Colon (tissue), 2 donors: ENCODE data around the gene MSI2.
"Not testable (repeated sequence)": the region's sequence is repeated elsewhere in the genome, so short reads cannot be mapped to it uniquely, and the experiment has no call there.

Experiments
- FAIRE-seq: peaks from 2 replicates; lab custom pipeline; 2012; peaks lifted over from hg19 to GRCh38; lab: Jason Lieb, UNC
- donor health status: control.
- donor health status: control.

The MSI2 gene

DNA sequence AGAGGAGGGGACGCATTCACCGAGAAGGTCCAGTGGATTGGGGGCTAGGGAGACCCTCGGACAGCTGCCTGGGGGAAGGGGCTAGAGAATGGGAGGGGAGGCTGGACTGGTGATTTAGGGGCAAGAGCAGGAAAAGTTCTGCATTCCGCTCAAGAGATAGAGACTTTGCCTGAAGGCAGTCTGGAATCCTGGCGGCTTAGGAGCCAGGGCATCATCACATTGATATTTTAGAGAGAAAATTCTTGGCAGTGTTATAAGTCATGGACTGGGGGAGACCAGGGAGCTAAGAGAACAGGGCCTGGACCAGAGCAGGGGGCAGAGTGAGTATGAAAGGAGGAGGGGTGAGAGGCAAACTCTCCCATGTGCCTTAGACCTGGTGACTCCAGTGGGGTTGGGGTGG, 35.8 kb downstream of the MSI2 start:
- FAIRE-seq, result no peak

DNA sequence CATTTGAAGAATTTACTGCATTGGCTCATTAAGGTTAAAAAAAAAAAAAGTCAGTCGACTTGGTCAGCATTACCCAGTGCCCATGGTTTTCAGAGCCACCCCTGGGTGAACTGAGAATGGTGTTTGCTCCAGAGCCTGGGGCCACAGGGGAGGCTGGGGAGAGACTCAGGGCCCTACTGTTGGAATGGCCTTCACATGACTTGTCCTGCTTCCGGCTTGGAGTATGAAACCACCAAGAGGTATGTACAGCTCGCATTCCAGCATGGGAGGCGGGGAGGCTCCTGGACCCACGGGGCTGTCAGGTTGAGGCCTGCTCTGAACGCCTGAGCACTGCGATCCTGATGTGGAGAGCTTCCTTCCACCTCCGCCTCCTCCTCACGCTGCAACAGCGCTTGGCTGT, 36.8 kb downstream of the MSI2 start:
- no peak for FAIRE-seq

DNA sequence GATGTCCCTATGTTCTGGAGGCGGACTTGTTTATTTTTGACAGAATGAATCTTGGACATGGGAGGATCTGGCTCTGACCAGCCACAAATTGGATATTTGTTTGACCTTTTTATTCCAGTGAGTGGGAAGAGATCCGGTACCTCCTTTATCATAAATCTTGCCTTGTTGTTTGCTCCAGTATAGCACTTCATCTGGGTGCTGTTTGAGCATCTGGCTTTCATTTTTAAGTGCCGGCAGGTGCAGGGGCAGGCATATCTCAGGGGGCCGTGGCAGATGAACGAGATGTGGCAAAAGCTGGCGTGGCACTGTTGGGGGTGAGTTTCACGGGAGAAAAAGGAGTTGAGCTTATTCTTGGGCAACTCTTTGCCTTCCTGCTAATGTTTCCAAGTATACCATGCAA, 37.8 kb downstream of the MSI2 start:
- no peak for FAIRE-seq

DNA sequence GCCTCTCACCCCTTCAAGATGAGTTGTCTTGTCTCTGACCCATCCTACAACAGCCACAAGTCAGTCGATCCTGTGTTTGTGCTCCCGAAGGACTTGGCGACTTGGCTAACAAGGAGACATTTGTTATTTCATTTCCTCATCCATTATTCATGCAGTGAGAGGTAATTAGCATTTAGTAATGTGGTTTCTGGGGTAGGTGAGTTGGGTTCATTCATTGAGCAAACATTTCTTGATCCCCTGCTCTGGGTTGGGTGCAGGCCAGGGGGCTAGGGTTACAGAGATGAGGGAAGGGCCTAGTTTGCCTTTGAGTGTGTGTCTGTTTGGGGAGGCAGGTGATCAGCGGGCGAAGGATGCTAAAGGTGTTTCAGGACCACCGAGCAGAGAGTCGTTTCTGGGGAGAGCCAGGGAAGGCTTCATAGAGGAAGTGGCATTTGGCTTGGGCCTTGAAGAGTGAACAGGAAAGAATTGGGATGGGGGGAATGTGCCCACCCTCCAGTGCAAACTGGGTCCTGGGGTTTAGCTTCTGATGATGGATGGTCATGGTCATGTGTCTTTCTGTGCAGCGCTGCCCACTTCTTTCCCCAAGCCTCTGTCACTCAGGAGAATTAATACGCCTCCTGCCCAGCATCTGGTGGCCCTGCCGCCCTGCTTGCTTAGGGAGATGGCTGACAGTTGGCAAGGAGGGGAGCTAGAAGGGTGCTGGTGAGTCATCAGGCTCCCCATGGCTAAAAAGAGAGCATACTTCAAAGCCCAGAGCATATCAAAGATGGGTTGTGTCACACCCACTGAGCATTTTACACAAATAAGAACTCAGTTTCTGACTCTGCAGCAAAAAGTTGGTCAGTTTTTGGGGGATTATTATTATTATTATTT, 38.5 kb downstream of the MSI2 start:
- FAIRE-seq, result no peak

DNA sequence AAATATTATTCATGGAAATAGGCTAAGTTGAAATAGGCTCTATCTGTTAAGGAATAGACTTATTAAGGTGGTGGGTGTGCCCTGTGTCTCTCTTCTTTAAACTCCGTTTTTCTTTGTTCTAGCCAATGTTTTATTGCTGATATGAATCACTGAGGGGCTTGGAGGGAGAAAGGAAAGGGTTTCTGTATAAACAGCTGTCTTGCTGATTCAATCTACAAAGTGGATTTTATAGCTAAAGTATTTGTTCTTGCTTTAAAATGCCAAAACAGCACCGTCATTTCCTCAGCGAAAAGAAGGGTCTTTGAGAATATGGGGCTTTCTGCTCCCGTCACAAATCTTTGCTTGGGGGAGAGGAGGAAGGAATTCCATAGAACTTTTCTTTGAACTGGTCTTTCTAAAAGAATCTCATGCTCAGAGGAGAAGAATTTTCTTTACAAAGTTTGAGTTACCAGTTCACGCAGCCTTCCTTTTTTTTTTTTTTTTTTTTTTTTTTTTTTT, 39.3 kb downstream of the MSI2 start:
- FAIRE-seq, result no peak

DNA sequence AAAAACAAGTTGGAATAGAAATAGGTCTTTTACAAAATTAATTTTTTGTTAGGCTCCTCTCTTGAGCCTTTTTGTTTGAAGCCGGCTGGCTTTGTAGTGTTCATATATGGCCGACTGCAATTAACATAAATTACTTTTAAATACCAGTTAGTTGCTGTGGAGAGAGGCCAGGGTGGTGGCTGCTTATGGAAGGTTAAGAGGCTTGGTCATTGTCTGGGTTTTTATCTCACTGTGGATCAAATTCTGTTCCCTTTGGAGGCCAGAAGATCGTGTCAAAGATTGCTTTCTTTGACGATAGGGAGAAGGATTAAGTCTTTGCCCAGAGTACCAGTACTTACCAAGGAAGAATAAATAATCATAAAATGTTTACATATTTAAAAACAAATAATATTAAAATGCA, 39.9 kb downstream of the MSI2 start:
- FAIRE-seq, result no peak

DNA sequence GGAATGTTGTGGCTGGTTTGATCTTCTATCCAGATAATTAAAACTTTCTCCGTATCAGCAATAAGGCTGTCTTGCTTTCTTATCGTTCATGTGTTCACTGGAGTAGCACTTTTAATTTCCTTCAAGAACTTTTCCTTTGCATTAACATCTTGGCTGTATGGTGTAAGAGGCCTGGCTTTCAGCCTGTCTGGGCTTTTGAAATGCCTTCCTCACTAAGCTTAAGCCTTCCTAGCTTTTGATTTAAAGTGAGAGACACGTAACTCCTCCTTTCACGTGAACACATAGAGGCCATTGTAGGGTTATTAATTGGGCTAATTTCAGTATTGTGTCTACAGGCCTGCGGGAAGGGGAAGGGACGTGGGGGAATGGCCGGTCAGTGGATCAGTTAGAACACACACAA, 42.9 kb downstream of the MSI2 start:
- FAIRE-seq, result no peak

DNA sequence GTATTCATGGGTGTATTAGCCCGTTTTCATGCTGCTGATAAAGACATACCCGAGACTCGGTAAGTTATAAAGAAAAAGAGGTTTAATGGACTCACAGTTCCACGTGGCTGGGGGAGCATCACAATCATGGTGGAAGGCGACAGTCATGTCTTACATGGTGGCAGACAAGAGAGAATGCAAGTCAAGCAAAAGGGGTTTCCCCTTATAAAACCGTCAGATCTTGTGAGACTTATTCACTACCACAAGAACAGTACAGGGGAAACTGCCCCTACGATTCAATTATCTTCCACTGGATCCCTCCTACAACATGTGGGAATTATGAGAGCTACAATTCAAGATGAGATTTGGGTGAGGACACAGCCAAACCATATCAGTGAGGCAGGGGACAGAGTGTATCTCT, 44.3 kb downstream of the MSI2 start:
- FAIRE-seq, result not testable (repeated sequence)

DNA sequence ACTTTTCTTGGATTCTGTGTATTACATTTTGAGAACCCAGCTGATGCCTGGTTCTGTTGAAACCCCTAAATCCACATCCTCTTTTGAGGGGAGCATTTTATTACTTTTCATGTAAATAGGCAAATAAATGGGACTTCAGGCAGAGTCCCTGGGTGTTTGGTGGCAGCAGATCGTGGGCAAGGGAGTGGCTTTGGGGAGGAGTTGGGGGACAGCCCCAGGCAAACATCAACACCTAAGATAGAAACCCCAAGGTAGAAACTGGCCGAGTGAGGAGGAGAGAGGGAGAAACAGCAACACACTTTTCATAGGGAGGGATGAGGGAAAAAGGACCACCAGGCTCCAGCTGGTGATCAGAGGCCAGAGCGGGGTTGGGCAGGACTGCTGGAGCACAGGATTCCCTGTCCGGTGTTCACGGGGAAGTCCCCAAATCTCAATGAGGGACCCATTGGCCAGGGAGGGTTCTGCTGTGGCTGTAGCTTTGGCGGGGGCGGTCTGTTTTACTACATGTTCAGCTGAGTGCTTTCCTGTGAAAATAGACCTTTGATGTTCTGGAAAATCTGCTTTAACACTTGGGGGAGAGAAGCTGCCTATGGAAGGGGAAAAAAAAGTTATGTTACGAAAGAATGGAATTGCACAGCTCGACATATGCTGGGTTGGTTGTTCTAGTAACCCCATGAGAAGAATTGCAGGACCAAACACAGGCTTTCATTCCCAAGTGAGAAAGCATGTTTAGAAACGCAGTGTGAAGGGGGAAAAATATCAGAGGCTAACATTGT, 46.6 kb downstream of the MSI2 start:
- no peak for FAIRE-seq

DNA sequence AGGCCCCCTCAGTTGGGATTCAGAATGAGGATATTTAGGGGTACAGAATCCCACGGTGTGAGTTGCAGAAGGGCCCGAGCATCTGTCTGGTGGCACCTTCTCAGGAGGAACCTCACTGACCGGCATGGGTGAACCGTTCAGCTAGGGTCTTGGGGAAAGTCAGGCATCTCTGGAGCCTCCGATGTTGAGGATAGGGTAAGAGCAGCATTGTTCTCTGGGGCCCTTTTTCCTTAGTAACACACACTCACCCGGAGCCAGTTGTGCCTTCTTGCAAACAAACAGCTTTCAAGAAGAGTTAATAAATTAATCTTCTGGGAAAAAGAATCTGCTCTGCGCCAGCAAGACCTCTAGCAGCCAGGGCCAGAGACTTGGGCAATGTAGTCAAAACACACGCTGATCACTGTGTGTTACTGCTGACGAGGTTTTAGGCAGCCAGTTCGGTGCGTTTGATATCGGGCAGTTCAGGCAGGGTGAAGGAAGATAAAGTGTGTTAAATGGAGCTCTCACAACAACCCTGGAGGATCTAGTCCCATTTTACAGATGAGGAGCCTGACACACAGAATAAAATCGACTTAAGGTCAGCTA, 48.9 kb downstream of the MSI2 start:
- FAIRE-seq, result no peak

DNA sequence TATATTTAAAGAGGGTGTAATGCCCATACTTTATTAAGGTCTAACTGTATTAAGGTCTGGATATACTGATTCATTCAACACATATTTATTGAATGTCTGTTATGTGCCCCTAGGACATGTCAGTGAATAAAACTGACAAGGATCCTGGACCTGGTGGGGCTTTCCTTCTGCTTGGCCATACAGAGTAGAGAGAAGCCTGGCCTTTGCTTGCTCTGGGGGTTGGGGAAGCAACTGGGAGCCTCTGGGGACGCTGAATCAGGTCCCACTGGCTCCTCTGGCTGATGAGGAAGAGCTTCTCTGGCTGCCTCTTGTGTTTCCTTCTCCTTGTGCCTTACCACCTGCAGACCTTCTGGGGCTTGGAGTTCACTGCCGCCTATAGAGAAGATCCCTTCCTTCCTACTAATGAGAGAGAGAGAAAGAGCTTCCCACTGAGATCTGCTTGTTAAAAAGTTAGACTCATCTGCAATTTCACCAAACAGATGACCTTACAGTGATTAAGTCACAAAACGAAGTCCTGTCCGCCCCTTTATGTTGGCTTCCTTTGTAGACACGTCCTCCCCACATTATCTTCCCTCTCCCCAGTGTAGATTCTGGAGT, 49.7 kb downstream of the MSI2 start:
- no peak for FAIRE-seq

DNA sequence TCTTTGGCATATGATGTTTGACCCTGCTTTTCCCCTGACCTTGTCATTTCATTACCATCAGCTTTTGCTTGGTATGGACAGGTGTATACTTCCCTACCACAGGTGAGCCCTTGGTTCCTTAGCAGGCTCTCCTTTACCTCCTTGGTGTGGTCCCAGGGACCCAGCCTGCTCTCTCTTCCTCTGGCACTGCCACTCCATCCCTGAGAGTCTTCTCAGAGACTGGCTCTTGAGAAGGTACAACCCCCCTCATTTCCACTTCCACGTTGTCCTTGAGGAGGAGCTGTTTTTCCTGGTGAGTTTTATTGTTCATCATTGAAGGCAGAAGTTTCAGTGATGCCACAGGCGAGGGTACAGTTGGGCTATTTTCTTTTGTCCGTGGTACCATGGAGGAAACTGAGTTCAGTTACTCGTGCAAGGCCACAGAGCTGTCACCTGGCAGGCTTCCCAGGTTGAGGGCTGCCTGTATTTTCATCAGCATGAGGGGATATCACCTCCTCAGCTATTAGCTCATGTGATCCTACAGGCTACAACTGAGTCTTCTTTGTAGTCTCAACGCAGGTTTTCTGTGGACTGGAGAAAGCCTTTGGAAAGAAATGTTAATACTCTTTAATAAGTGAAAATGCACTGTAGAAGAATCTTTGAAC, 52.3 kb downstream of the MSI2 start:
- FAIRE-seq, result no peak

DNA sequence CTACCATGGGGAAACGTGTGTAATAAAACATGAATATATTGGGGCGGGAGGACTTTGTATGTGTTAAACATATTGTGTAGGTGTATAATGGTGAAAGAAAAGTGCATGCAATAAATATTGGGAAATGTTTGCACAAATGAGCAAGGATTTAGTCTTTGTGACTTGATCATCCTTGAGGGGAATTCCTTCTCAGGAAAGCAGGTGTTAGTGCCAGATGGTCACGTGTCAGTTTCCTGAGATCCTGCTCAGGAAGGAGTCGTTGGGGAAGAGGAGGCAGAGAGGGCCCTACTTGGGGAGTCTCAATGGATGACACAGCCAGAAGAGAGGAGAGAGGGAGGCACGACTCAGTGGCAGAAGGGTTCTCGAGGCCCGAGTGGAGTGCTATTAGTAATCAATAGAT, 53.2 kb downstream of the MSI2 start:
- FAIRE-seq, result no peak

DNA sequence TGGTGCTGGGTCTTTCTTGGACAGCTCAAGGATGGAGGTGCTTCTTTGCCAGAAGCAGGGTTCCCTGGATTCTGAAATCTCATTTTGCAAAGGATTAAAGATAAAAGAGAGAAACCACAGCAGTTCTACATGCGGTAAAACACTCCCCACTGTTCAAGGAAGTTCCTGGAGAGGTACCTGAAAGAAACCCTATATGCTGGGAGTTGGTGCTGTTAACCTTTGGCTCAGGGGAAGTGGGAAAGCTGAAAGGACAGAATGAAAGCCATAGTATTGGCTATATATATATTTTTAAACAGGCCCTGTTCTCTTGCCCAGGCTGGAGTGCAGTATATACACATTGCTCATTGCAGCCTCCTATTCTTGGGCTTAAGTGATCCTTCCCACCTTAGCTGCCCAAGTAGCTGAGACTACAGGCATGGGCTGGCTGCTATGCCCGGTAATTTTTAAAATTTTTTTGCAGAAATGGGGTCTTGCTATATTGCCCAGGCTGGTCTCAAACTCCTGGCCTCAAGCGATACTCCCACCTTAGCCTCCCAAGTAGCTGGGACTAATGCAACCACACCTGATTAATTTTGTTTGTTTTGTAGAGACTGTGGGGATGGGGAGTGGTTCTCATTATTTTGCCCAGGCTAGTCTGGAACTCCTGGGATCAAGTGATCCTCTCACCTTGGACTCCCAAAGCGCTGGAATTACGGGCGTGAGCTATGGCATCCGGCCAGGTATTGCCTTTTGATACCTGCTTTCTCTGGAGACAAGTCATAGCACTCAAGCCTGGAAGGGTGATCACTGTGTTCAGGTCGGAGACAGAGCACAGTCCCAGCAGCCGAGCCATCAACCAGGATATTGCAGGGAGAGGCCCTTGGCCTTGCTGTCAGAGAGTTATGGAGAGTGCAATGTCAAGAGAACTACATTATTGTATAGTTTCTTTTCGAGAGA, 55.2 kb downstream of the MSI2 start:
- FAIRE-seq, result no peak

DNA sequence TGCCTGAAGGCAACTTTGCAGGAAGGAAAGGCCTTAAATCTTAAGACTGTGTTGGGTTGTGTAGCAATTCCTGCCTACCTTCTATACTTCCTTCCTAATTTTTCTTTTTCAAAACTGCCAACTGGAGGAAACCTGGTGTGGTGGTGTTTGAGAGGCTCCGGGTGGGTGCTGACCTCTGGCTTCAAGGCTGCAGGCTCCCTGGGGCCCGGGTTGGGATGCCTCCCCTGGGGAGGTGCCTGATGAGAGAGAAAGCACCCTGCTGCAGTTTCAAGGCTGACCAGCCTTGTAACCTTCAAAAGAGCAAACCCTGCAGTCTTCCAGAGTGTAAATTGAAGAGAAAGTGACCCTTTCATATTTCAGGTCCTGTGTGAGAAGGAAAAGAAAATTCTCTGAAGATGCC, 55.9 kb downstream of the MSI2 start:
- no peak for FAIRE-seq

DNA sequence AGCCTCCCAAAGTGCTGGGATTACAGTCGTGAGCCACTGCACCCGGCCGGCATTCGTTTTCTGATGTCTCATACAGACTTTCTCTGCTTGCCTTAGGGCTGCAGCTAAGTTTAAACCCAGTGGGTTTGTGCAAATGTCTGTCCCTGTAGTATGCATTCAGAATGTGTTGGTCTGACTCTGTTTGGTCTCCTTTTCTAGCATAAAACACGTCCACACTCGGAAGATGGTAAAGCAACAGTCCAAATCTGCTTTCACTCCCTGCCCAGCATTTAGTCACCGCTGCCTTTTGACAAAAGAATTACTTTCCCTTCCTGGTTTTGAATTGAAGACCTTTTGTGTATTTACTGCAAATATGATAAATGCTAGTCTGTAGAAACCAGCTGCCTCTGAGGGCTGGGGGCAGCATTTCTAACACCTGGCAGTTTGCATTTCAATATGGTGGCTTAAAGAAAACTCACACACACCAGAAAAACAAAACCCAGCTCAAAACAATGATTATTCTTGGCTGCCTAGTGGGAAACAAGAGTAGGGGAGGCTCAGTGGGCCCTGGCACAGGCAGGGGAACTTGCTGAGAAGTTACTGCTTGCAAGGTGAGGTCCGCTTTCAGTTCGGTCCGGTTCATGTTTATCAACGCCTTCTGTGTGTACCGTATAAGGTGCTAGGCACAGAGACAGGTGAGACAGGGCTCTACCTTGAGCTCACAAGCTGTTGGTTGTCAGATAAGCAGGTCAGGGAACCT, 56.9 kb downstream of the MSI2 start:
- no peak for FAIRE-seq

DNA sequence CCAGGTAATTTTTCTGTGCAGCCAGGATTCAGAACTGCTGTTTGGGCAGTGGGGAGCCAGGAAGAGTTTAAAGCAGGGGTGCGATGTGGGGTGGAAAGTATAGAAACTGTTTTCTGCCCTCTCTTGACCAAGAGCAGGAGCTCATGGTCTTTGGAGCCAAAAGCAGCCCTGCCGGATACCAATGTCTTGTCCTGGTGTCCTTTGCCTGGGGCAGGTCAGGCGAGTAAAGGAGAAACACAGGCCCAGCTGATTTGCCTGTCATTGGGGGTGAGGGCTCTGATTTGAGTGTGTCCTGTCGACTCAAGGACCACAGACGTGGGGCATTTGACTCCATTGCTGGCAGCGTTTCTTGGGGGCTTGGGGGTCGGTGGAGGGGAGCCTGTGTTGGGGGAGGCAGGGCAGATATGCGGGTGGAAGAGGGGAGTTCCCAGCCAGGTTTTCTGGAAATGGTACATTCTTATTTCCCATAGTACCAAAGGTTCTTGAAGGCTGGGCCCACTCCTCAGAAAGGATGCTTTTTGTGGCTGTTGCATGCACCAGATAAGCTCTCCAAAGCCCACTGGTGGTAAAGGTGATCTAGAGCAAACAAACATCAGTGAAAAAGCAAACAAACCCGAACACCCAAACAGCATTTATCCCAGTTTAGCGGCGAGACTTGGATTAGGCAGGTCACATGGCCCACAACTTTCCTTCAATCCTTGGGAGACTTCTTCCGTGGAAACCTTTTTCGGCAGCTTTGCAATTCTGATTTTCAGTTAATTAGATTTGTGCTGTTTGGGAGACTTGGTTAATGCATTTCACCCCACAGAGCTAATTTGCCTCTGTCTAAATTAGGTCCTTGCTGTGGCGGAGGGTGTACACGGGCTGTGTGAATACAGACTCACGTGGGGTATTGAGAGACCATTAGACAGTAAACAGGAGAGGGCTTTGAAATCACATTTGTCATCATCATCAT, 59.0 kb downstream of the MSI2 start:
- no peak for FAIRE-seq

DNA sequence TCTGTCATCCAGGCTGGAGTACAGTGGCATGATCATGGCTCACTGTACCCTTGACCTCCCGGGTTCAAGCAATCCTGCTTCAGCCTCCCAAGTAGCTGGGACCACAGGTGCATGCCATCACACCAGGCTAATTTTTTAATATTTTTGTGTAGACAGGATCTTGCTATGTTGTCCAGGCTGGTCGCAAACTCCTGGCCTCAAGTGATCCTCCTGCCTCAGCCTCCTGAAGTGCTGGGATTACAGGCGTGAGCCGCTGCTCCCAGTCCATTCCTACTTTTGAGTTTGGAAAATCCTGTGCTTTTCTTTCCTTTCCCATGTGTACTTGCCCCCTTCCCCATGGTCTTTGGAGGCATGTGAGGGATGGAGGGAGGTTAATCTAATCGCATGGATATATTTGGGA, 60.0 kb downstream of the MSI2 start:
- FAIRE-seq, result no peak

DNA sequence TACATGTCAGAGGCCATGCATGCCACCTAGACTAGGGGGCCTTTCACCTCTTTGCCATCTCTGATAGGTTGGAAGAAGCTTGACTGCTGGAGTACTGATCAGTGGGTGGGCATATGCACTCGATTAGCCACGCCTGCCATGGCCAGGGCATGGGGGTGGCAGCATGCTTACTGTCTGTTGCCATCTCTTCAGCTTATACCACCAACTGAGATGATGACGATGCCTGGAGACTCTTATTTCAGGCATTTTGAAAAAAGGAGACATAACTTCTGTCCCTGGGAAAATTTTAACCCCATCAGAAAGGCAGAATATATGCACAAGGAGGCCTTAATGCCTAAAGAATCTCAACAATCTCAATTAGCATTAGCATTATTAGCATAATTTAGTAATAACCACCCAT, 60.8 kb downstream of the MSI2 start:
- FAIRE-seq, result no peak
